Measurements from ENCODE around the gene EVX1. TPM values are rescaled to one million over a fixed set of nuclear protein-coding genes. Genes with fewer than 3 reads are reported as not detected.

Gene EVX1
- total RNA-seq, 1 experiment from 2014 or later = 0.10 TPM

GRCh38 chr7:27201580-27202017, 41.0 kb upstream of the EVX1 start:
- H3K27ac ChIP-seq (ENCODE audit: low read length) = no peak overlapping the region
- POLR2A ChIA-PET = interaction anchor here (0.6 kb wide), 1 partner anchor 54 kb away, joined by 6 read pairs; no protein-coding TSS in a partner anchor
- no TSS peak for BruUV-seq (replicated peaks)
- no peaks in the 10 kb centered on the region for H3K9me3 ChIP-seq (ENCODE audit: control insufficient read depth, insufficient read depth, low read depth, low read length)
- intact Hi-C loops (cut with micrococcal nuclease; ENCODE audit: unreplicated experiment) (no loop called here), in situ Hi-C loops (cut with HindIII; ENCODE audit: low pct_unique_long_range_greater_than_20kb, low sequenced_read_pairs) (no loop called here)
- TF ChIP-seq CTCF (IDR thresholded peaks at IDR 0.05) = no peak
- no peak for TF ChIP-seq POLR2AphosphoS5 (IDR thresholded peaks at IDR 0.05; ENCODE audit: low read depth, low read length)
- TF ChIP-seq SIN3A (IDR thresholded peaks at IDR 0.05; ENCODE audit: borderline replicate concordance, insufficient read depth, low read depth, low read length) = no peak
- TF ChIP-seq, protein P1, sequence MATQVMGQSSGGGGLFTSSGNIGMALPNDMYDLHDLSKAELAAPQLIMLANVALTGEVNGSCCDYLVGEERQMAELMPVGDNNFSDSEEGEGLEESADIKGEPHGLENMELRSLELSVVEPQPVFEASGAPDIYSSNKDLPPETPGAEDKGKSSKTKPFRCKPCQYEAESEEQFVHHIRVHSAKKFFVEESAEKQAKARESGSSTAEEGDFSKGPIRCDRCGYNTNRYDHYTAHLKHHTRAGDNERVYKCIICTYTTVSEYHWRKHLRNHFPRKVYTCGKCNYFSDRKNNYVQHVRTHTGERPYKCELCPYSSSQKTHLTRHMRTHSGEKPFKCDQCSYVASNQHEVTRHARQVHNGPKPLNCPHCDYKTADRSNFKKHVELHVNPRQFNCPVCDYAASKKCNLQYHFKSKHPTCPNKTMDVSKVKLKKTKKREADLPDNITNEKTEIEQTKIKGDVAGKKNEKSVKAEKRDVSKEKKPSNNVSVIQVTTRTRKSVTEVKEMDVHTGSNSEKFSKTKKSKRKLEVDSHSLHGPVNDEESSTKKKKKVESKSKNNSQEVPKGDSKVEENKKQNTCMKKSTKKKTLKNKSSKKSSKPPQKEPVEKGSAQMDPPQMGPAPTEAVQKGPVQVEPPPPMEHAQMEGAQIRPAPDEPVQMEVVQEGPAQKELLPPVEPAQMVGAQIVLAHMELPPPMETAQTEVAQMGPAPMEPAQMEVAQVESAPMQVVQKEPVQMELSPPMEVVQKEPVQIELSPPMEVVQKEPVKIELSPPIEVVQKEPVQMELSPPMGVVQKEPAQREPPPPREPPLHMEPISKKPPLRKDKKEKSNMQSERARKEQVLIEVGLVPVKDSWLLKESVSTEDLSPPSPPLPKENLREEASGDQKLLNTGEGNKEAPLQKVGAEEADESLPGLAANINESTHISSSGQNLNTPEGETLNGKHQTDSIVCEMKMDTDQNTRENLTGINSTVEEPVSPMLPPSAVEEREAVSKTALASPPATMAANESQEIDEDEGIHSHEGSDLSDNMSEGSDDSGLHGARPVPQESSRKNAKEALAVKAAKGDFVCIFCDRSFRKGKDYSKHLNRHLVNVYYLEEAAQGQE (IDR thresholded peaks at IDR 0.05; ENCODE audit: insufficient read depth in 1 of 2, low read depth in 2 of 2, low read length in 1 of 2) = no peak
- TF ChIP-seq TCF7L2 (IDR thresholded peaks at IDR 0.05; ENCODE audit: low read depth, low read length) = no peak
- ATAC-seq = no peak
- CTCF ChIA-PET = no interaction called here
- no peak overlapping the region for H3K4me3 ChIP-seq (ENCODE audit: low read depth in 2 of 2, low read length in 2 of 2)
- no peak for DNase-seq (ENCODE audit: low read depth, low spot score)
- peaks cover 2% of the 10 kb centered on the region; the same call in 1 of the 2 replicates for H3K36me3 ChIP-seq (ENCODE audit: control insufficient read depth, insufficient read depth, low read length)
- H3K27me3 ChIP-seq (ENCODE audit: control insufficient read depth, insufficient read depth, low read length) = no peaks in the 10 kb centered on the region; the same call in 1 of the 2 replicates
- H3K4me1 ChIP-seq (ENCODE audit: control insufficient read depth, insufficient read depth, low read length) = peaks cover 13% of the 10 kb centered on the region

- intact Hi-C loops (cut with micrococcal nuclease; ENCODE audit: unreplicated experiment) (no loop called here), in situ Hi-C loops (cut with HindIII; ENCODE audit: low pct_unique_long_range_greater_than_20kb, low sequenced_read_pairs) (no loop called here)
- Histone ChIP-seq H3K27me3 (ENCODE audit: control insufficient read depth, insufficient read depth, low read length) (no peaks in the 10 kb centered on the region; the same call in 1 of the 2 replicates), H3K4me3 (ENCODE audit: low read depth in 2 of 2, low read length in 2 of 2) (no peak overlapping the region), H3K9me3 (ENCODE audit: control insufficient read depth, insufficient read depth, low read depth, low read length) (no peaks in the 10 kb centered on the region), H3K36me3 (ENCODE audit: control insufficient read depth, insufficient read depth, low read length) (peaks cover 2% of the 10 kb centered on the region; the same call in 1 of the 2 replicates), H3K27ac (ENCODE audit: low read length) (no peak overlapping the region), H3K4me1 (ENCODE audit: control insufficient read depth, insufficient read depth, low read length) (peaks cover 13% of the 10 kb centered on the region; the same call in 1 of the 2 replicates)
- no peak for ATAC-seq
- ChIA-PET CTCF (interaction anchor here (0.7 kb wide), 1 partner anchor 125 kb away, joined by 21 read pairs; no protein-coding TSS in a partner anchor), POLR2A (interaction anchor here (0.6 kb wide), 1 partner anchor 53 kb away, joined by 6 read pairs; no protein-coding TSS in a partner anchor)
- BruUV-seq (replicated peaks) = no TSS peak
- DNase-seq (ENCODE audit: low read depth, low spot score) = no peak
- TF ChIP-seq CTCF (IDR thresholded peaks at IDR 0.05) (no peak), TCF7L2 (IDR thresholded peaks at IDR 0.05; ENCODE audit: low read depth, low read length) (no peak), SIN3A (IDR thresholded peaks at IDR 0.05; ENCODE audit: borderline replicate concordance, insufficient read depth, low read depth, low read length) (no peak), POLR2AphosphoS5 (IDR thresholded peaks at IDR 0.05; ENCODE audit: low read depth, low read length) (no peak)
- TF ChIP-seq, protein P1 (IDR thresholded peaks at IDR 0.05; ENCODE audit: insufficient read depth in 1 of 2, low read depth in 2 of 2, low read length in 1 of 2) = no peak
Measured at GRCh38 chr7:27202018-27202861, 40.4 kb upstream of the EVX1 start.

Measured in Panc1 (cell line).